Type B pancreatic cell (in vitro differentiated cells): ENCODE measurements around the gene ZBTB40. TPM values are rescaled to one million over a fixed set of nuclear protein-coding genes. Genes with fewer than 3 reads are reported as not detected.

Experiments used
- DNase-seq: peaks from one replicate; pipeline ENCODE4 v3.0.0; 2021; ENCODE audit warnings: mixed read lengths; ENCODE audit not compliant: unreplicated experiment; ENCODE audit errors: extremely low spot score
- H3K27ac Mint-ChIP-seq: 2 replicates; pipeline ENCODE4 v1.8.0; 2021; ENCODE audit warnings: mild to moderate bottlenecking, mixed read lengths
- H3K27me3 Mint-ChIP-seq: 2 replicates; pipeline ENCODE4 v1.8.0; 2021; ENCODE audit warnings: mixed read lengths
- H3K36me3 Mint-ChIP-seq: 2 replicates; pipeline ENCODE4 v1.8.0; 2021; ENCODE audit warnings: mixed read lengths
- H3K4me1 Mint-ChIP-seq: one replicate; pipeline ENCODE4 v1.8.0; 2021; ENCODE audit warnings: mixed read lengths; ENCODE audit not compliant: unreplicated experiment
- H3K4me3 Mint-ChIP-seq: 2 replicates; pipeline ENCODE4 v1.8.0; 2021; ENCODE audit warnings: mild to moderate bottlenecking, mixed read lengths
- H3K9me3 Mint-ChIP-seq: 2 replicates; pipeline ENCODE4 v1.8.0; 2021; ENCODE audit warnings: mixed read lengths
- total RNA-seq: library from RNA; stranded (reverse); gene quantifications from 2 replicates; pipeline ENCODE4 v1.2.1, GENCODE V29; 2021; ENCODE audit warnings: low replicate concordance
- TF ChIP-seq, protein P1 (sequence below): fragments of 200-600 bp; sonication (generic); conservative IDR thresholded peaks from 2 replicates; pipeline ENCODE4 v1.5.0; 2021; ENCODE audit warnings: antibody characterized with exemption, mild to moderate bottlenecking

The ZBTB40 gene
- total RNA-seq, 1 donor from 2014 or later: 26.9 TPM

- no peak overlapping the region for H3K27ac Mint-ChIP-seq
- H3K27me3 Mint-ChIP-seq: no peaks in the 10 kb centered on the region
- H3K9me3 Mint-ChIP-seq: no peaks in the 10 kb centered on the region
- peaks cover 30% of the 10 kb centered on the region for H3K4me1 Mint-ChIP-seq
- H3K4me3 Mint-ChIP-seq: no peak overlapping the region
- TF ChIP-seq, protein P1, sequence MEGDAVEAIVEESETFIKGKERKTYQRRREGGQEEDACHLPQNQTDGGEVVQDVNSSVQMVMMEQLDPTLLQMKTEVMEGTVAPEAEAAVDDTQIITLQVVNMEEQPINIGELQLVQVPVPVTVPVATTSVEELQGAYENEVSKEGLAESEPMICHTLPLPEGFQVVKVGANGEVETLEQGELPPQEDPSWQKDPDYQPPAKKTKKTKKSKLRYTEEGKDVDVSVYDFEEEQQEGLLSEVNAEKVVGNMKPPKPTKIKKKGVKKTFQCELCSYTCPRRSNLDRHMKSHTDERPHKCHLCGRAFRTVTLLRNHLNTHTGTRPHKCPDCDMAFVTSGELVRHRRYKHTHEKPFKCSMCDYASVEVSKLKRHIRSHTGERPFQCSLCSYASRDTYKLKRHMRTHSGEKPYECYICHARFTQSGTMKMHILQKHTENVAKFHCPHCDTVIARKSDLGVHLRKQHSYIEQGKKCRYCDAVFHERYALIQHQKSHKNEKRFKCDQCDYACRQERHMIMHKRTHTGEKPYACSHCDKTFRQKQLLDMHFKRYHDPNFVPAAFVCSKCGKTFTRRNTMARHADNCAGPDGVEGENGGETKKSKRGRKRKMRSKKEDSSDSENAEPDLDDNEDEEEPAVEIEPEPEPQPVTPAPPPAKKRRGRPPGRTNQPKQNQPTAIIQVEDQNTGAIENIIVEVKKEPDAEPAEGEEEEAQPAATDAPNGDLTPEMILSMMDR: no peak
- no peak for DNase-seq
- H3K36me3 Mint-ChIP-seq: no peaks in the 10 kb centered on the region
These were observed 43.4 kb upstream of the ZBTB40 start for GRCh38 chr1:22408230-22408629.

DNA sequence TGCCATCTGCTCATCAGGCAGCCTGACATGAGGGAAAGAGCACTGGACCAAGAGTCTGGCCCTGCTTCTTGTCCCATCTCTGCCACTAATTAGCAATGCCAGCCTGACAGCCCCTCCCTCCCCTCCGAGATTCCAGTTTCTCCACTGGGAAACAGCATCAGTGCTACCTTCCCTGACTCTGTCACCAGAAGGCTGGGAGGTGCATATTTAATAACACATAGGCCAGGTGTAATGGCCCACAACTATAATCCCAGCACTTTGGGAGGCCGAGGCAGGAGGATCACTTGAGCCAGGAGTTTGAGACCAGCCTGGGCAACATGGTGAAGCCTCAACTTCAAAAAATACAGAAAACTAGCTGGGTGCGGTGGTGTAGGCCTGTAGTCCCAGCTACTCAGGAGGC lies 41.2 kb upstream of the ZBTB40 start:
- no peaks in the 10 kb centered on the region for H3K36me3 Mint-ChIP-seq
- H3K4me1 Mint-ChIP-seq: peaks cover 43% of the 10 kb centered on the region
- no peak overlapping the region for H3K4me3 Mint-ChIP-seq
- no peak for DNase-seq
- H3K27me3 Mint-ChIP-seq: no peaks in the 10 kb centered on the region
- H3K27ac Mint-ChIP-seq: no peak overlapping the region
- no peaks in the 10 kb centered on the region for H3K9me3 Mint-ChIP-seq
- TF ChIP-seq, protein P1: no peak

DNA sequence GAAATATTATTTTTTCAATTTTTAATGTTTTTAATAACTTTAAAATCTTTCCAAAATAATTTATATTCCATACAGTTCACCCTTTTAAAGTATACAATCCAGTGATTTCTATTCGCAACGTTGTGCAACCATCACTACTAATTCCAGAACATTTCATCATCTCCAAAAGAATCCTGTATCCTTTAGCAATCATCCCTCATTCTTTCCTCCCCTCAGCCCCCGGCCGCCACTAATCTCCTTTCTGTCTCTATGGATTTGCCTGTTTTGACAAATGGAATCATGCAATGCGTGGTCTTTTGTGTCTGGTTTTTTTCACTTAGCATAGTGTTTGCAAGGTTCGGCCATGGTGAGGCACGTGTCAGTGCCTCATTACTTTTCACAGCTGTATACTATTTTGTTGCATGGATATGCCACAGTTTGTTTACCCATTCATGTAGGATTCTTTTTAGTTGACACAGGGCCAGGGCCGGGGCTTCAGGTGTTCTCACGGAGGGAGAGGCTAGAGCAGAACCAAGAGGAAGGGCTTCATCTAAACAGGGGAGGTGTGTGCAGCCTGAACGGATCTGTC lies 40.6 kb upstream of the ZBTB40 start:
- no peak for DNase-seq
- Mint-ChIP-seq H3K4me1 (peaks cover 43% of the 10 kb centered on the region), H3K9me3 (no peaks in the 10 kb centered on the region), H3K36me3 (no peaks in the 10 kb centered on the region), H3K4me3 (no peak overlapping the region), H3K27me3 (no peaks in the 10 kb centered on the region), H3K27ac (peak overlapping the region; percentile 96)
- TF ChIP-seq, protein P1: no peak

DNA sequence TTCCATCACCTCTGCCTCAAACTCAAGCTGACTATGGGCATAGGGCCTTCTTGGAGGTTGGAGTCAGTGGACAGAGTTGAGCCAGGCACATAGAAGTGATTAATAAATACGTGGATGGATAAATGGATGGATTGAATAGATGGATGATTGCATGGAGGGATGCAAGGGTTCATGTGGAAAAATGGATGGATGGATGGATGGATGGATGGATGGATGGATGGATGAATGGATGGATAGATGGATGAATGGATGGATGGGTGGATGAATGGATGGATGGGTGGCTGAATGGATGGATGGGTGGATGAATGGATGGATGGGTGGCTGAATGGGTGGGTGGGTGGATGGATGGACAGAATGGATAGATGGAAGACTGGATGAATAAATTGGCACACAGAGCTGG lies 40.1 kb upstream of the ZBTB40 start:
- TF ChIP-seq, protein P1: no peak
- Mint-ChIP-seq H3K27me3 (no peaks in the 10 kb centered on the region), H3K27ac (peak overlapping the region; percentile 96), H3K4me1 (peaks cover 44% of the 10 kb centered on the region), H3K4me3 (no peak overlapping the region), H3K36me3 (no peaks in the 10 kb centered on the region), H3K9me3 (no peaks in the 10 kb centered on the region)
- DNase-seq: no peak

DNA sequence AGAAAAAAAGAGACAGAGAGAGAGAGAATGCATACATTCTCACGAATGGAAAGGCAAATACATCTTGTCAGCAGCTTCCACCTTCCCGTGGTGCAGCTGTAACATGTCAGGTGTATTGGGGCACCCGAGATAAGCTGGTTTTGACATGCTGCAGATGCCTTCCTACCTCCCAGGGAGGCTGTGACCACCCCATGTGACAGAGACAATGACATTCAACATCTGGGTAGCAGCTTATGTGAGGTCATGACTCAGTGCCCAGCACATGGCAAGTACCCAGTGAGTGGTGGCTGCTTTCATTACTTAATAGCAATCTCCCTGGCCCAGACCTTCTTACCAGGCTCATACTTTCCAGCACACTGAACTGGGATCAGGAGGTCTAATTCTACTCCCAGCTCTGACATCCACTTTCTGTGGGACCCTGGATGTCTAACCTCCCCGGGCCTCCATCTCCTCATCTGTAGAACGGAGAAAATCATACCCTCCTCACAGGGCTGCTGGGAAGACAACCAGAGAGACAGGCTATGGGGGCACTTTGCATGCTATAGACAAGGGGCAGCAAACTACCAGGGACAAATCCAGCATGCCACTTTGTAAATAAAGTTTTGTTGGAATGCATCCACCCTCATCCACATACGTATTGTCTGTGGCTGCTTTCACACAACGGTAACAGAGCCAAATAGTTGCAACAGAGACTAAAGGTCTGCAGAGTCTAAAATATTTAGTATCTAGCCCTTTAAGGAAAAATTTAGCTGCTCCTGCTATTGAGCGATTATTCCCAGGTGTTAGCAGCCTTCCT lies 38.5 kb upstream of the ZBTB40 start:
- TF ChIP-seq, protein P1: no peak
- no peaks in the 10 kb centered on the region for H3K36me3 Mint-ChIP-seq
- H3K9me3 Mint-ChIP-seq: no peaks in the 10 kb centered on the region
- peaks cover 36% of the 10 kb centered on the region for H3K4me1 Mint-ChIP-seq
- peak overlapping the region; percentile 96 for H3K27ac Mint-ChIP-seq
- H3K27me3 Mint-ChIP-seq: no peaks in the 10 kb centered on the region
- DNase-seq: no peak
- H3K4me3 Mint-ChIP-seq: peak overlapping the region; percentile 76
